Neural progenitor cell (in vitro differentiated cells): ENCODE results near the gene TOR4A.

ENCODE experiments used
- EZH2 ChIP-seq: fragments of 200-600 bp; sonication (generic); IDR thresholded peaks from 2 replicates; pipeline ENCODE4 v1.6.1; 2017; ENCODE audit warnings: antibody characterized with exemption, mild to moderate bottlenecking, moderate library complexity
- EZH2phosphoT487 ChIP-seq: fragments of 200-600 bp; sonication (generic); IDR thresholded peaks from 2 replicates; pipeline ENCODE4 v1.6.1; 2017; ENCODE audit warnings: antibody characterized with exemption
- TF ChIP-seq, protein P1 (sequence below): fragments of 200-600 bp; sonication (generic); IDR thresholded peaks from 2 replicates; pipeline ENCODE4 v1.5.1; 2017; ENCODE audit warnings: antibody characterized with exemption, mild to moderate bottlenecking

DNA sequence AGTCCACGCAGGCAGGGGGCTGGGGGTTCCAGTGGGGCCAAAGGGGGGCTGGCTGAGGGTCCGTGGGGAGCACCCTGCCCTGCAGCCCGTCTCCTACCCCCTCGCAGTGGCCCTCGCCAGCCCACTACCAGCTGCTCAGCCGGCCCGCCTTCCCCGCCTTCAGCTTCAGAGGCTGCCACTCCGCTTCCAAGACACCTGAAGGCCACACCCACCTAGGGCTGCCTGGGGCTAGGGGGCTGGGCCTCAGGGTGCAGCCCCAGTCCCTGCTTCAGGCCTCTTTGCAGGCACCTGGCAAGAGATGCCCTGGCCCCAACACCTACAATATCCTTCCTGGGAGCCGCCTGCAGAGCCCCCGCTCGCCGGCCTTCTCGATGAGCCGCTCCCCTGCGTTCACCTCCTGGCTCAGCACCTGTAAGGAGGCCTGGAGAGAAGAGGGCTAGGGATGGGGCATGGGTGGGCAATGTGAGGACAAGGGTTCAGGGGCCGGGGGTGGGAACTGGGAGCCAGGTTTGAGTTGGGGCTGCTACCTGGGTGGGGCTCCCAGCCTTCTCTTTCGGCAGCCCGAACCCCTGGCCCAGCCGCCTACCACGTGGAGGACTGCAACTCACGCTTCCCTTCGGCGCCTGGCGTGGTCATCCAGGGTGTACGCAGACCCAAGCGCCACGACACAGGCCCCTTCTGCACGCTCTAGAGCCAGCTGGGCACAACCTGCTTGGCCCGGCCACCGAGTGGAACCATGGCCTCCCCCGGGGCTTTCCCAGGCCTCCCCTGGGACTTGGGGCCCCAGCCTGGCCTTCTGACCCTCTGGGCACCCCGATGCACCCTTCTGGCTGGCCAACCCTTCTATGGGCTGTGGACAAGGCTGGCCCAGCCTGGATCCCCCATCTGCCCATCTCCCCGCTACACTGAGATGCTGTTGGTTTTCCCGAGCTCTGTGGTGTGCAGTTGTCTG, 24.7 kb upstream of the TOR4A start:
- TF ChIP-seq, protein P1, sequence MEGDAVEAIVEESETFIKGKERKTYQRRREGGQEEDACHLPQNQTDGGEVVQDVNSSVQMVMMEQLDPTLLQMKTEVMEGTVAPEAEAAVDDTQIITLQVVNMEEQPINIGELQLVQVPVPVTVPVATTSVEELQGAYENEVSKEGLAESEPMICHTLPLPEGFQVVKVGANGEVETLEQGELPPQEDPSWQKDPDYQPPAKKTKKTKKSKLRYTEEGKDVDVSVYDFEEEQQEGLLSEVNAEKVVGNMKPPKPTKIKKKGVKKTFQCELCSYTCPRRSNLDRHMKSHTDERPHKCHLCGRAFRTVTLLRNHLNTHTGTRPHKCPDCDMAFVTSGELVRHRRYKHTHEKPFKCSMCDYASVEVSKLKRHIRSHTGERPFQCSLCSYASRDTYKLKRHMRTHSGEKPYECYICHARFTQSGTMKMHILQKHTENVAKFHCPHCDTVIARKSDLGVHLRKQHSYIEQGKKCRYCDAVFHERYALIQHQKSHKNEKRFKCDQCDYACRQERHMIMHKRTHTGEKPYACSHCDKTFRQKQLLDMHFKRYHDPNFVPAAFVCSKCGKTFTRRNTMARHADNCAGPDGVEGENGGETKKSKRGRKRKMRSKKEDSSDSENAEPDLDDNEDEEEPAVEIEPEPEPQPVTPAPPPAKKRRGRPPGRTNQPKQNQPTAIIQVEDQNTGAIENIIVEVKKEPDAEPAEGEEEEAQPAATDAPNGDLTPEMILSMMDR, result no peak
- TF ChIP-seq EZH2 (no peak), EZH2phosphoT487 (no peak)
